SK-N-SH treated with all-trans-retinoic acid at 6 μM for 48 hours (cell line): Measurements from ENCODE around the gene CPSF3.

ENCODE experiments used
- ATAC-seq: fragments of 200-7000 bp; cut with Tn5 transposase; 3 replicates; pipeline ENCODE4 v1.9.1; 2020; ENCODE audit warnings: mild to moderate bottlenecking, moderate library complexity
- ARNTL ChIP-seq: fragments of 450-650 bp; formaldehyde crosslinking; IDR thresholded peaks from 2 replicates; pipeline ENCODE4 v1.5.0; 2020; ENCODE audit warnings: low read depth, mild to moderate bottlenecking, moderate library complexity, borderline replicate concordance
- BACH2 ChIP-seq: fragments of 250-450 bp; sonication (Bioruptor Pico); IDR thresholded peaks from 2 replicates; pipeline ENCODE4 v1.9.0; 2021; ENCODE audit warnings: mild to moderate bottlenecking, borderline replicate concordance
- CREB5 ChIP-seq: fragments of 250-450 bp; sonication (Bioruptor Pico); IDR thresholded peaks from 2 replicates; pipeline ENCODE4 v1.5.1; 2020; ENCODE audit warnings: low read depth, mild to moderate bottlenecking, moderate library complexity
- CSDC2 ChIP-seq: fragments of 250-450 bp; sonication (Bioruptor Pico); IDR thresholded peaks from 2 replicates; pipeline ENCODE4 v1.5.0; 2020; ENCODE audit warnings: mild to moderate bottlenecking, moderate library complexity
- CSRNP3 ChIP-seq: fragments of 250-450 bp; sonication (Bioruptor Pico); IDR thresholded peaks from 2 replicates; pipeline ENCODE4 v1.5.1; 2021; ENCODE audit warnings: mild to moderate bottlenecking, moderate library complexity
- ESRRG ChIP-seq: fragments of 250-450 bp; sonication (Bioruptor Pico); IDR thresholded peaks from 2 replicates; pipeline ENCODE4 v1.6.1; 2021; ENCODE audit warnings: mild to moderate bottlenecking
- GLIS3 ChIP-seq: fragments of 250-450 bp; sonication (Bioruptor Pico); IDR thresholded peaks from 2 replicates; pipeline ENCODE4 v1.5.0; 2020; ENCODE audit warnings: mild to moderate bottlenecking, moderate library complexity
- ISL1 ChIP-seq: fragments of 250-450 bp; sonication (Bioruptor Pico); IDR thresholded peaks from 2 replicates; pipeline ENCODE4 v2.1.2; 2022; ENCODE audit warnings: mild to moderate bottlenecking, moderate library complexity
- OSR1 ChIP-seq: fragments of 250-450 bp; sonication (Bioruptor Pico); IDR thresholded peaks from 2 replicates; pipeline ENCODE4 v1.8.0; 2022; ENCODE audit warnings: moderate library complexity, mild to moderate bottlenecking, inconsistent platforms
- POU6F1 ChIP-seq: fragments of 250-450 bp; sonication (Bioruptor Pico); IDR thresholded peaks from 2 replicates; pipeline ENCODE4 v1.8.0; 2021; ENCODE audit warnings: low read depth, mild to moderate bottlenecking, moderate library complexity, borderline replicate concordance
- PPARA ChIP-seq: fragments of 250-450 bp; sonication (Bioruptor Pico); IDR thresholded peaks from 2 replicates; pipeline ENCODE4 v1.5.0; 2020; ENCODE audit warnings: mild to moderate bottlenecking, borderline replicate concordance
- RARB ChIP-seq: fragments of 250-450 bp; sonication (Bioruptor Pico); IDR thresholded peaks from 2 replicates; pipeline ENCODE4 v1.8.0; 2021; ENCODE audit warnings: mild to moderate bottlenecking, moderate library complexity
- SNAI2 ChIP-seq: fragments of 250-450 bp; sonication (Bioruptor Pico); IDR thresholded peaks from 2 replicates; pipeline ENCODE4 v1.5.0; 2020; ENCODE audit warnings: mild to moderate bottlenecking, moderate library complexity
- TCF4 ChIP-seq: fragments of 250-450 bp; sonication (Bioruptor Pico); IDR thresholded peaks from 2 replicates; pipeline ENCODE4 v1.8.0; 2021; ENCODE audit warnings: mild to moderate bottlenecking, moderate library complexity, borderline replicate concordance
- TOX ChIP-seq: fragments of 250-450 bp; sonication (Bioruptor Pico); IDR thresholded peaks from 2 replicates; pipeline ENCODE4 v1.8.0; 2021; ENCODE audit warnings: mild to moderate bottlenecking, moderate library complexity, borderline replicate concordance
- ZC3H10 ChIP-seq: fragments of 250-450 bp; sonication (Bioruptor Pico); IDR thresholded peaks from 2 replicates; pipeline ENCODE4 v1.5.1; 2021; ENCODE audit warnings: mild to moderate bottlenecking, moderate library complexity
- ZNF70 ChIP-seq: fragments of 450-650 bp; formaldehyde crosslinking; IDR thresholded peaks from 2 replicates; pipeline ENCODE4 v1.5.0; 2020; ENCODE audit warnings: mild to moderate bottlenecking, moderate library complexity
- ZNF8 ChIP-seq: fragments of 450-650 bp; formaldehyde crosslinking; IDR thresholded peaks from 2 replicates; pipeline ENCODE4 v1.5.0; 2020; ENCODE audit warnings: mild to moderate bottlenecking, moderate library complexity
- TF ChIP-seq, protein P1 (sequence below): fragments of 250-450 bp; sonication (Bioruptor Pico); IDR thresholded peaks from 2 replicates; pipeline ENCODE4 v1.8.0; 2020; ENCODE audit warnings: mild to moderate bottlenecking, moderate library complexity, borderline replicate concordance

CPSF3 gene

DNA sequence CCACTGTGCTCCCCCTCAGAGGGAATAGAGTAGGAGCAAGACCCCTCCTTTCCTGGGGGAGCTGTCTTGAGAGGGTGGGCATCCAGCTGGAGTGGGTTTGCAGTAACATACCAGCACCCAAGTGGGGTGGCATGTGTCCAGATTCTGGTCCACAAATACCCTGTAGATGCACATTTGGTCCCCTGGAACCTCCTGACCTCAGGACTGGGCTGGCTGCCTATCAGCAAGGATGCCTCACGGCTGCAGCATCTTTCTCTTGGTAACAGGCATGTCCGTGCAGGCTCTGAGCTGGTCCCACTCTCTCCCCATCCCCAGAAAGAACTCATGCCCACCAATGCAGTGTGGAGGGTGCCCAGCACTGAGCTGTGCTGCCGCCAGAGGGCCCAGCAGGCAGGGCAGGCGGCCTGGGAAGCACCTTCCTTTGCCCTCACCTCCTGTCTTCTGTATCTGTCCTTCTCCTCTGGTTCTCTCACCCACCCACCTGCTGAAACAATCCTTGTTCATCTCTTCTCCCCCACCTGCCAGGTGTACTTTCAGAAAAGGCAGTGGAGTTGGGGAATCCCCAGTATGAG lies 47.5 kb upstream of the CPSF3 start:
- ATAC-seq, result no peak
- TF ChIP-seq ZNF8 (CRISPR knock-in tag) (no peak), ZNF70 (CRISPR knock-in tag) (no peak), ESRRG (no peak), ISL1 (CRISPR knock-in tag) (no peak), CREB5 (CRISPR knock-in tag) (no peak), TCF4 (no peak), OSR1 (CRISPR knock-in tag) (no peak), SNAI2 (CRISPR knock-in tag) (no peak), PPARA (no peak), CSRNP3 (CRISPR knock-in tag) (no peak)
- TF ChIP-seq, protein P1, sequence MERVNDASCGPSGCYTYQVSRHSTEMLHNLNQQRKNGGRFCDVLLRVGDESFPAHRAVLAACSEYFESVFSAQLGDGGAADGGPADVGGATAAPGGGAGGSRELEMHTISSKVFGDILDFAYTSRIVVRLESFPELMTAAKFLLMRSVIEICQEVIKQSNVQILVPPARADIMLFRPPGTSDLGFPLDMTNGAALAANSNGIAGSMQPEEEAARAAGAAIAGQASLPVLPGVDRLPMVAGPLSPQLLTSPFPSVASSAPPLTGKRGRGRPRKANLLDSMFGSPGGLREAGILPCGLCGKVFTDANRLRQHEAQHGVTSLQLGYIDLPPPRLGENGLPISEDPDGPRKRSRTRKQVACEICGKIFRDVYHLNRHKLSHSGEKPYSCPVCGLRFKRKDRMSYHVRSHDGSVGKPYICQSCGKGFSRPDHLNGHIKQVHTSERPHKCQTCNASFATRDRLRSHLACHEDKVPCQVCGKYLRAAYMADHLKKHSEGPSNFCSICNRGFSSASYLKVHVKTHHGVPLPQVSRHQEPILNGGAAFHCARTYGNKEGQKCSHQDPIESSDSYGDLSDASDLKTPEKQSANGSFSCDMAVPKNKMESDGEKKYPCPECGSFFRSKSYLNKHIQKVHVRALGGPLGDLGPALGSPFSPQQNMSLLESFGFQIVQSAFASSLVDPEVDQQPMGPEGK, result no peak

DNA sequence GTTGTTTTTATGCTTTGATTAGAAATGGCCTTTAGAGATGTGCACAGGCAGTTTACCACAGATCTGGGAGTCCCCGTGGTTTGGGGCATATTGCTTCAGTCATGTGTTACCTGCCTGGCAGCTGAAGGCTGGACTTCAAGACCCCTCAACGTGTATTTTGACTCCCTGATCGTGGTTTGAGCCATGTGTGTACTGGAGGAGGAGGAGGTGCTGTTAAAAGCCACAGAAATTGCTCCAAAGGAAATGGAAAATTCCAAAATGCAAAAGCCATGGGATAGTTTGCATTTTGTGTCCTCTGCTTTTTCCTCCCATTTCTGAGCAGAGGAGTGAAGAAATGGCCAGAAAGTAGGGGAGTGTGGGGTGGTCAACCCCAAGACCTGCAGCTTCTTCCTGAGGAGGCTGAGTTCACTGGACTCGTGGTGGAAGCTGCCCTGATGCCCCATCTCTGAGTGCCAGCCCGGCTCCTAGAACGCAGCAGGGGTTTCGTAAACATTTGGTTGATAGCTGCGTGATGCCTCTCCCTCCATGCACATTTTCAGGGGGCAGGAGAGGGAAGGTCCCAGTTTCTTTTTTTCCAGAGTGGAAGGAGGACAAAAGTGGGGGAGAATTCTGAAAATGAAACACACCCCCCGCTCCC lies 45.9 kb upstream of the CPSF3 start:
- TF ChIP-seq RARB (no peak), POU6F1 (CRISPR knock-in tag) (no peak), TOX (CRISPR knock-in tag) (no peak), ZC3H10 (CRISPR knock-in tag) (no peak), GLIS3 (no peak), BACH2 (no peak), ZNF70 (CRISPR knock-in tag) (no peak), CREB5 (CRISPR knock-in tag) (no peak), ZNF8 (CRISPR knock-in tag) (no peak)
- TF ChIP-seq, protein P1, result no peak
- ATAC-seq, result no peak

DNA sequence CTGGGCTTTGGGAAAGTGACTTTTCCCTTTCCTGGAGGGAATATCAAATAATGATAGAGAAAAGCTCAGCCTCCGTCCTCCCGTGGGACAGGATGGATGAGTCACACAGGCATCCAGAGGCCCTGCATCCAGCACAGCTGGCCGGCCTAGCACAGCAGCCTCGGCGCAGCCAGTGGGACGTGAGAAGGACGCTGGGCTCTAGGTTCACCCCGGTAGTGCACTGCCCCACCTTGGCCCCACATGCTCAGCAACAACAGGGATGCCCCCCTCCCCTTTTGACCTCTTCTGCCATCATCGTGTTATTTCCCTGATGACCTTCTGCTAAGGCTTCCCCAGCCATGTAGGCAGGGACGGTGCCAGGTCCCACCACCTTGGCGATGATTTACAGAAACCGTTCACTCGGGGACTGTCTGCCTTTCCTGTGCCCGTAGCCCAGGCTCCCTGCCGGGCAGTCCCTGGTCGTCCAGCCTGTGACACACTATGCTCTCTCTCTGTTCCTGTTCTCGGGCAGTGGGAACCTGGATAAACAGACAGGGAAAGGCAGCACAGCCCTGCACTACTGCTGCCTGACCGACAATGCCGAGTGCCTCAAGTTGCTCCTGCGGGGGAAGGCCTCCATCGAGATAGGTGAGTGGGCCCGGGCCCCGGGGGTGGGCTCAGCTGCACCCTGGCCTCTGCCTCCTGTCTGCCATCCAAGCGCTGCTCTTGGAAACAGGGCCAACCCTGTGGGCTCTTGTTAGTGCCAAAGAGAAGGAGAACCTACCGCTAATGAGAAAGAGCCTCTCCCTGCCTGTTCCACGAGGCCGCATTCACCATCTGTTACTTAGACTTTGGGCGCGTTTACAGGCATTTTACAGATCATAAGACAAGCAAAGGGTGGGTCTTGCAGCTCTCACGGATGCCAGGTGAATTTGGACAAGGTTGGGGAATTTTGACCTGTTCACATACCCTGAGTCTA lies 44.7 kb upstream of the CPSF3 start:
- TF ChIP-seq ZC3H10 (CRISPR knock-in tag) (no peak), ESRRG (no peak), CSDC2 (no peak), CSRNP3 (CRISPR knock-in tag) (no peak), RARB (no peak), ARNTL (CRISPR knock-in tag) (no peak), TCF4 (no peak)
- peak; percentile 70 for ATAC-seq
